HL-60 (cell line): ENCODE results near the gene HSCB.

Experiments used
- POLR2AphosphoS5 ChIP-seq: IDR thresholded peaks from 2 replicates; pipeline ENCODE4 v1.6.1; 2012; ENCODE audit warnings: low read depth
- REST ChIP-seq: IDR thresholded peaks from 2 replicates; pipeline ENCODE4 v1.6.1; 2012; ENCODE audit warnings: low read depth; ENCODE audit not compliant: insufficient replicate concordance

DNA sequence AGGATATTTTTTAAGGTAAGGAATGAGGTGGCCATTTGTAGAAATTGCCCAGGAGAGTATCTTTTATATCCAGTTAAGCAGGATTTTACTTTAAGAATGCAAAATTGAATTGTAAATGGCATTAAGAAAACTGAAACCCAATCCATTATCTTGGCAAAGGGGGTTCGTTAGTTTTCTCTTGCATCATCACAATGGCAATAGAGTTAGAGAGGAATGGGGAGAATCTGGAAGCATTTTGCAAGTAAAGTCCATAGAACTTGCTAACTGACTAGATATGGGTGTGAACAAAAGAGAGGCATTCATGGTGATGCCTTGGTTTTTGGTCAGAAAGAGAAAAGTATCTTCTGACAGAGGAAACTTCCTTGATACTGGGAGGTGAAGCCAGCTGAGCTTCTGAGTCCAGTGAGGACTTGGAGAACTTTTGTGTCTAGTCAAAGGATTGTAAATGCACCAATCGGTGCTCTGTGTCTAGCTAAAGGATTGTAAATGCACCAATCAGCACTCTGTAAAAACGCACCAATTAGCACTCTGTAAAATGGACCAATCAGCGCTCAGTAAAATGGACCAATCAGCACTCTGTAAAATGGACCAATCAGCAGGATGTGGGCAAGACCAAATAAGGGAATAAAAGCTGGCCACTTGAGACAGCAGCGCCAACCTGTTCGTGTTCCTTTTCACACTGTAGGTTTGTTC, 27.0 kb downstream of the HSCB start:
- no peak for TF ChIP-seq POLR2AphosphoS5
- no peak for TF ChIP-seq REST
